Stimulated activated CD8-positive, alpha-beta memory T cell treated with anti-CD3 and anti-CD28 coated beads, Interleukin-12 subunit alpha, Interleukin-12 subunit beta, amount 100 ng/mL, for 1 hour (primary cell): ENCODE data around the gene WDR46.
A peak's percentile ranks its signal among the peaks of the same experiment; 100 is the strongest.

ENCODE experiments used
- DNase-seq: peaks from one replicate; pipeline ENCODE4 v3.0.0-alpha.2; 2020; ENCODE audit warnings: low read depth

WDR46 gene

DNA sequence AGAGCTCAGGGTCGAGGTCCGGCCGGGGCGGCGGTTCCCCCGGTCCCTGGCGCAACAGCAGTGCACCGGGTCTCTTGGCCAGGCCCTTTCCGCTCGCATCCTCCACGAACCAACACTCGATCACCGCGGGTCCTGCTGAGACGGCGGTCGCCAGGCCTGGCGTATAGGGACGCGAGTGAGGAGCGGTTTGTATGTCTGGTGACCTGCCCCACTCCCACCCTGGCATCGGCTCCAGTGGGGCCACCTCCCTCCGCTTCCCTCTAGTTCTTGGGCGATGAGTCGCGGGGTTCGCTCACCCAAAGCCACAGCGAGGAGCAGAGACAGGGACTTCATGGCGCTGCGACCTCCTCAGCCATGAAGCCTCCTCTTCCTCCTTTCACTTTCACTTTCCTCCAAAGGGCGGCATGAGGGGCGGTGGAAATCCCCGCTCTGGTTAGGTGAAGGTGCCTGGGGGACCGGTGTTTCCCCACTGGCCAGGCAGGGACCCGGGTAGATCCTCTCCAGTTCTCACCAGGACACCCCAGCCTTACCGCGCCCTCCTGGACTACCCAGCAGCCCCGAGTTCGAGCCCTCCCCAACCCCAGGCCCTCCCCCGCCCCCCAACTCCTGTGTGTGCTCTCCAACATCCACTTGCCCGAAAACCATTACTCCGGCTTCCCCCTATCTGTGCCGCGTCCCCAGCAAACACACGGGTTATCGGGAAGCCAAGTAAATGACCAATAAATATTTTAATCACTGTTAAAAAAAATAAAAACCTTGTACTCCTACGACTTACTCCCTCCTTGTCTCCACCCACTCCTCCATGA, 24.9 kb upstream of the WDR46 start, which contains the start of gene TAPBP:
Gene TAPBP, minus strand, starts transcription at position 370 of the 806 bp plus-strand sequence. Its CDS starts 37 bp downstream, at position 333.
- DNase-seq: peak; percentile 78

- DNase-seq: no peak
Observed at GRCh38 chr6:33313105-33313708, 24.2 kb upstream of the WDR46 start.

GRCh38 chr6:33312361-33313104, 23.5 kb upstream of the WDR46 start:
- DNase-seq: peak; percentile 72

DNA sequence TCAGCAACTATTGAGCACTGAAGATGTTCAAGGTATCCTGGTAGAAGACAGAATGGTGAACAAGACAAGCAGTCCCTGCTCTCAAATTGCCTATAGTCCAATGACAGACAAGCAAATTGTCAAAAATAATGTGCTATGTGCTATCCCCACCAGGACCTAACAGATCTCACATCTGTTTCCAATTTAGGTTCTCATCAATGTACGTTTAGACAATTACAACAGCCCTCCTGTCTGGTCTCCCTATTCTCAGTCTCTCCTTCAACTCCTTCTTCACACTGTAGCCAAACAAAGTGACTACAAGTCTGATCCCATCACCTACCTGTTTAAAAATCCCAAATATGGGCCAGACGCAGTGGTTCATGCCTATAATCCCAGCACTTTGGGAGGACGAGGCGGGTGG, 17.3 kb upstream of the WDR46 start:
- DNase-seq: no peak

- no peak for DNase-seq
Observed at GRCh38 chr6:33305052-33305451, 16.0 kb upstream of the WDR46 start.

- DNase-seq: no peak
Observed at GRCh38 chr6:33304216-33304615, 15.2 kb upstream of the WDR46 start.

DNA sequence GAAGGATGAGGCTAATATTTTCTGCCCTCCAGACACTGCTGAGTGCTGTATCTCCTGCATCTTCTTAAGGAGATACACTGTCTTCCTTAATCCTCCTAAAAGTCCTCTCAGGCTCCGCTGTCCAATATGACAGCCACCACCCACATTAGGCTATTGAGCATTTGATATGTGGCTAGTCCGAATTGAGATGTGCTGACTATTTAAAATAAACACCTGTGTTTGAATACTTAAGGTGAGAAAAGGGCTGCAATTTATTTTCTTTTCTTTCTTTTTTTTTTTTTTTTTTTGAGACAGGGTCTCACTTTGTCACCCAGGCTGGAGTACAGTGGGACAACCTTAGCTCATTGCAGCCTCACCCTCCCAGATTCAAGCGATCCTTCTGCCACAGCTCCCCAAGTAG, 12.8 kb upstream of the WDR46 start:
- DNase-seq: no peak

GRCh38 chr6:33299237-33299944, 10.4 kb upstream of the WDR46 start:
- DNase-seq: peak; percentile 90

- DNase-seq: no peak
Observed at GRCh38 chr6:33298773-33299236, 9.8 kb upstream of the WDR46 start, which contains the start of gene RGL2. Gene RGL2 (minus strand): TSS chr6:33298942. CDS start chr6:33298610, 332 bp downstream.

GRCh38 chr6:33297956-33298772, 9.1 kb upstream of the WDR46 start:
- peak; percentile 30 for DNase-seq

DNA sequence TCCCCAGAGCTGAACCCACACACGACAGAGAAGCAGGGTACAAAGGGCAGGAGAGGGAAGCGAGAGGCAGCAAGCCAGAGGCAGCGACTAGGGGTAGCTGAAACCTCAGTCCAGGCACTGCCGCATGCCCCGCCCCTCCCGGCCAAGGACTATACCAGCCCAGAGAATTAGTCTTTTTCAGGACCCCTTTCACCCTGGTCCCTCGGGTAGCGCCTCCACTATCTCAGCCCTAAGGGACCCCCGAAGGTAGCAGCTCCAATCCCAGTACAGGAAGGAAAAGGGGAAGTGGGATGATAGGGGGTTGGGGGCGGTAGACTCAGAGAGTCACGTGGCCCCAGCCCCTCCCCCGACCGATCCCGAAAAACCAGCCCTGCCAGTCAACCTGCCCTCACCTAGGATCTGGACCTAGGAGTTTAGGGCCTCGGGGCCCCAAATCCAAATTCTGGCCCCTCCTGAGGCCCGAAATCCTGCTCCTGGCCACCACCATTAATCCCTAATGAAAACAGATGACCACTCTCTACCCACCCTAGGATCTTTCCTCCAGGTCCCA, 8.4 kb upstream of the WDR46 start:
- no peak for DNase-seq

DNA sequence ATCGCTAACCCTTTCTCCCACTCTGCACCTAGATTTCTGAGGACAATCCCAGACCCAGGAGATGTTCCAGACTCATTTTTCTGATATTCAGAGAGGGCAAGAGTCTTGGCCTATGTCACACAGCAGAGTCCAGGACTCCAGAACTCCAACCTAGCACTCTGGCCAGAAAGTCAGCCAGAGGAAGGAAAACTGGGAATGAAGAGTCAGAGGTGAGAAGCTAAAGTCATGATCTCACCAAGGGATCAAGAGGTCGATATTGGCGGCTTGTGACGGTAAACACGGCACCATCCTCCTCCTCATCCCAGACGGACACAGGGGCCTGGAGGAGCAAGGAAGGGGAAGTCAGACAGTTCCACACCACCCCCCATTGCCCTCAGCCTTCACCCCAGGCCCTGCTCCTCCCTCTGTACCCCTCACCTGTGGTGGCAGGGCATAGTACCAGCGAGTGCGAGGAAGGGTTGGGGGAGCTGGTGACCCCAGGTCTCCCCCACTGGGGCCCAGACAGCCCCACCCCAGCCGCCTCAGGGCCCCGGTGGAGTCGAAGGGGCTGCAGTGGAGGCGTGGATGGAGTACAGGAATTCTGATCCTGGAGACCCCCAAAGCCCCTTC, 7.9 kb upstream of the WDR46 start:
- no peak for DNase-seq

GRCh38 chr6:33295621-33296369, 6.8 kb upstream of the WDR46 start:
- no peak for DNase-seq

DNA sequence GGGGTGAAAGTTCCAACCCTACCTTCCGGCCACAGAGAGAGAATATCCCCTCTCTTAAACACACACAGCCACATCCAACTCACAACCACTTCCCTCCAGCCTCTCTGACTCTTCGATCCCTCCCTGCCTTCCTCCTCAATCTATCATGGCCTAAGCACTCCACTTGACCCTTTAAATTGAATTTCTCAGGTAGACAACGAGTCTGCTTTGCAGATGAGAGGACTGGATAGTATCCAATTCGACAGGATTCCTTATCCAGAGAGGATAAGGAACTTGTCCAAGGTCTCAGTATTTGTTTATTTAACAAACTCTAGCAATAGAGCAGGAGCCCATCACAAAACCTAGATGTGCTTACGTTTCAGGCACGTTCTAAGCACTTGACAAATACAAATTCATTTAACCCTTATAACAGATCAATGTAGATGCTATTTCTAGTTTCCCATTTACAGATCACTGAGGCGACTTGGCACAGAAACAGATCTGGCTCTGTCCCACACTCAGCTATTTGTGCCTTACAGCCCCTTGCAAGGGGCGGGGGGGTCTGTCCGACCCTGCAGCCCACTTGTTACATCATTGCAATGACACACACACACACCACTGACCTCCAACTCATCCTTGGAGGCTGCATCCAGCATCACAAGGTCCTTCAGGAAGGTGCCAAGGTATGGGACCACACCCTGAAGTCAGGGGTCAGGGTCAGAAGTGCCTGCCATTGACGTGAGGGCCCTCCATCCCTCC, 5.2 kb upstream of the WDR46 start:
- DNase-seq: no peak

DNA sequence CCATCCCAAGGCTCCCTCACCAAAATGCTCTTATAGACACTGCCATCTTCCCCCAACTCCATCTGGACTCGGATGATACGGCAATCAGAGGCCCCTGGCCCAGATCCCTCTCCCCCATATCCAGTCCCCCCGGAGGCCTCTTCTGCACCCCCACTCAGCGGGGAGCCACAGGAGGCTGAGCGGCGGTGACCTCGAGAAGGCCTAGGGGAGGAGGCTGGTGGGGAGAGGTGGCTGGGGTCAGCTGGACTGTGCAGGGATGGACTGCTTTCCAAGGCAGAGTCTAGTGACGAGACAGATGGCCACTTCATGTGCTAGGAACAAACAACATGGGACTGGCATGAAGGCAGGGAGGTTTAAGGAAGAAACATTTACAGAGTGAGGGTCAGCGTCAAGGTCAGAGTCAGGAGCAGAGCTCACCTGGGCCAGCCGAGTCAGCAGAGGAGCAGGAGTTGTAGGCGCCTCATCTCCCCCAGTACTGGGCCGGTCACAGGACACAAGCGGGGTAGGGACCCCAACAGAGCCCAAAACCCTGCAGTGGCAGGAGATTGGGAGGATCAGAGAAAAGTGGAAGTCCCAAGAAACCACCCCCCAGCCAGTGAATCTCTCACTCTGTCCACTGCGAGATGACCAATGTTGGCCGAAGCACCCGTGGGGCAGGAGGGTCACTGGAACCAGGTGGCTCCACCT, 4.1 kb upstream of the WDR46 start:
- no peak for DNase-seq

- no peak for DNase-seq
Observed at GRCh38 chr6:33290459-33290858, 1.4 kb upstream of the WDR46 start.

DNA sequence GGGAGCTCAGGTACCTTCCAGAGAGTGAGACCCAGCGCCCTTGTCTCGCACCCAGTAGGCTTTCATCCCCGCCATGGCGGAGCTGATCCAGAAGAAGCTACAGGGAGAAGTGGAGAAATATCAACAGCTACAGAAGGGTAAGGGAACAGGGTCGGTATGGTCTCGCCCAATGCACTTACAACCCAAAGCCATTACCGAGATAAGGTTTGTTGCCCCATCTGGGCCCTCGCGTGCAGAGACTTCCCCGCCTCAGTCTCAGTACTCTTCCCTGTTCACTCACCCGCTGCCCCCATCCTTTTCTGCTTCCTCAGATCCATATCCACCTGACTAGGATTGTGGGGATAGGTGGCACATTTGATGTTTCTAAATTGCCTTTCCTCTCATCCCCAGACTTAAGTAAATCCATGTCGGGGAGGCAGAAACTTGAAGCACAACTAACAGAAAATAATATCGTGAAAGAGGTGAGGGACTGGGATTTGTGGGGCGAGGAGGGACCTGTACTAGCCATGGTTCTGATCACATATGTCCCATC, 811 bp upstream of the WDR46 start:
- DNase-seq: no peak
